ENCODE data around the gene AHNAK. TPM values are rescaled to one million over a fixed set of nuclear protein-coding genes. Genes with fewer than 3 reads are reported as not detected.
"Not testable (repeated sequence)": the region's sequence is repeated elsewhere in the genome, so short reads cannot be mapped to it uniquely, and the experiment has no call there.

AHNAK gene
- 141 and 188 TPM in 2 replicates for total RNA-seq (2014; rRNA removed; shearing (Covaris generic); ENCODE audit: low replicate concordance)

DNA sequence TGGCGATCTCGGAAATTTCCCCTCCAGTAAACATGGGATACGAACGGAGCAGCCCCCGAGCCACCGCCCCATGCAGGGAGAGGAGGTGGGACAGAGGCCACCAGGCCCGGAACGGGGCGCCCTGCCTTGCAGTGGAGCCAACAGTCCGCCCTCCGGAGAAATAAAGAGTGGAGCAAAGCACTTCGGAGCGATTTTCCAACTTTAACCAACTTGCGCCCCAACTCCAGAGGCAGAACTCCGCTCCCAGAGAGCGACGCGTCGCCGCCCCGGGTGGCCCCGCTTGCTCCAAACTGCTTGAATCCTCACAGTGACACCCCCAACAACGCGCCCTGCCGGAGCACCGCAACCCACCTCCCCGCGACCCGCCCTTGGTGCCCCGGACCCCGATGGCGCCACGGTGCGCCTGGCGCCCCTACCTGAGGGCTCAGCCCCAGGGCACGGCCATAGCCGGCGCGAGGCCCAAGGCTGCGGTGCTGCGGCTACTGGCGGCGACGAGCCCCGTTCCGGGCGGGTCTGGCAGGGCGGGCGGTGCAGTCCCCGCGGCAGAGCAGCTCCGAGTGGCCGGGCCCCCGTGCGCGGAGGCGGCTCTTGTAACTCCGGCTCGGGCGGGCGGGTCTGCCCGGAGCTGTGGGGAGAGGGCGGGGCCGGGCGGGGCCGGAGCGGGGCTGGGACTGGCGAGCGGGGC is at the start of gene AHNAK:
TSS of gene AHNAK (minus strand) at position 563 of the 685 bp plus-strand sequence. CDS start 10,708 bp downstream, outside the sequence.
- in situ Hi-C loops (cut with HindIII; ENCODE audit: low pct_unique_long_range_greater_than_20kb, low sequenced_read_pairs), result no loop called here
- DNase-seq (ENCODE audit: low read depth), result peak; percentile 51

- in situ Hi-C loops (cut with HindIII; ENCODE audit: low pct_unique_long_range_greater_than_20kb, low sequenced_read_pairs), result no loop called here
- no peak for DNase-seq (ENCODE audit: low read depth)
These were observed 48.5 kb upstream of the AHNAK start for GRCh38 chr11:62595124-62595523.

- in situ Hi-C loops (cut with HindIII; ENCODE audit: low pct_unique_long_range_greater_than_20kb, low sequenced_read_pairs), result no loop called here
- DNase-seq (ENCODE audit: low read depth), result no peak
These were observed 46.9 kb upstream of the AHNAK start for GRCh38 chr11:62593434-62594044.

GRCh38 chr11:62592989-62593421 is 46.4 kb upstream of the AHNAK start:
- DNase-seq (ENCODE audit: low read depth), result no peak
- in situ Hi-C loops (cut with HindIII; ENCODE audit: low pct_unique_long_range_greater_than_20kb, low sequenced_read_pairs), result no loop called here

DNA sequence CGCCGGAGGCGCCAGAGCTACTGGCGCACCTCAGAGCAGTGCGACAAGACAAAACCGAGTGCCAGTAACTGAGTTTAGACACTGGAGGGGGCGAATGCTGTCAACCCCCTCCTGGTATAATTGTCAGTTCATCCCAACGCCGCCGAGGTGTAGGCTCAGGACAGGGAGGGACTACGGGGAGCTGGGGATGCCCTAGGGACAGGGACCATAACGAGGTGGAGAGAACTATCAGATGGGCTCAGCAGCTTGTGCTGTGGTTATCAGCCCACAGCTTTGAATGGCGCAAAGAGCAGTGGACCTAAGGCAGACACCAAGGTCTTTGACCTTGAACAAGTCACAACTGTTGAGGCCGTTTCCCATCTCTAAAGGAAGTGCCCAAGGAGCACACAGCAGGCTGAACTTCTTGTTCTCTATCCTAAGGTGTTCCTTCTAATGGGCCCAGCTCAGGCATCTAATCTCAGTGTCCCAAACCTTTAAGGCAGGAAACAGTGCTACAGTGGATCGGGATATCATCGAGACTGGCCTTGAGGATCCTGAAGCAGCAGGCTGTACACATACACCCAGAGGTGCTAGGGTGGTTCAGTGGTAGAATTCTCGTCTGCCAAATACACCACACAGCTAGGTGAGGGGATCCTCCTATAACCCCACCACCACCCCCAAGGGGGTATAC is 45.7 kb upstream of the AHNAK start:
- in situ Hi-C loops (cut with HindIII; ENCODE audit: low pct_unique_long_range_greater_than_20kb, low sequenced_read_pairs), result no loop called here
- DNase-seq (ENCODE audit: low read depth), result no peak

- peak; percentile 97 for DNase-seq (ENCODE audit: low read depth)
- in situ Hi-C loops (cut with HindIII; ENCODE audit: low pct_unique_long_range_greater_than_20kb, low sequenced_read_pairs), result no loop called here
These were observed 45.0 kb upstream of the AHNAK start, which contains the start of gene TUT1 for GRCh38 chr11:62591448-62592145. TUT1 (minus strand) TSS chr11:62591523; CDS start chr11:62591485, 38 bp downstream.

- in situ Hi-C loops (cut with HindIII; ENCODE audit: low pct_unique_long_range_greater_than_20kb, low sequenced_read_pairs), result no loop called here
- peak; percentile 62 for DNase-seq (ENCODE audit: low read depth)
These were observed 42.5 kb upstream of the AHNAK start for GRCh38 chr11:62588966-62589637.

DNA sequence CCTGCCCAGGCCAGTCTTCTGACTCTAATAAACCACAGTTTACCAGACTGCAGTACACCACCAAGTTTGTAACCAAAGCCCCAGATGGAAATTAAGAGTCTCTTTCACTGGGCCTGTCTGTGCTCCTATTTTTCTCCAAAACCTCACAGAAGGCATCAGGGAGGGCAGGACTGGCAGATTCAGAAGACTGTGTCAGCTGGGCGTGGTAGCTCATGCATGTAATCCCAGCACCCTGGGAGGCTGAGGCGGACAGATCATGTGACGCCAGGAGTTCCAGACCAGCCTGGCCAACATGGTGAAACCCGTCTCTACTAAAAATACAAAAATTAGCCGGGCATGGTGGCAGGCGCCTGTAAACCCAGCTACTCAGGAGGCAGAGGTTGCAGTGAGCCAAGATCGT is 38.8 kb upstream of the AHNAK start:
- in situ Hi-C loops (cut with HindIII; ENCODE audit: low pct_unique_long_range_greater_than_20kb, low sequenced_read_pairs); DNase-seq (ENCODE audit: low read depth): not testable (repeated sequence)

DNA sequence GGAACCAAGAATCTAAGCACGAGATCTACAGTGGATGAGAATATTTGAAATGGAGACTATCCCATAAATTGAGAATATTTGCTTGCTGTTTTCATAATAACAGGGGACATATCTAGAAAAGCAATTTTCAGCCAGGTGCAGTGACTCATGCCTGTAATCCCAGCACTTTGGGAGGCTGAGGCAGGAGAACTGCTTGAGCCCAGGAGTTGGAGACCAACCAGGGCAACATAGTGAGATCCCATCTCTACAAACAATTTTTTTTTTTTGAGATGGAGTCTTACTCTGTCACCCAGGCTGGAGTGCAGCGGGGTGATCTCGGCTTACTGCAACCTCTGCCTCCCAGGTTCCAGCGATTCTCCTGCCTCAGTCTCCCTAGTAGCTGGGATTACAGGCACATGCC is 35.1 kb upstream of the AHNAK start:
- in situ Hi-C loops (cut with HindIII; ENCODE audit: low pct_unique_long_range_greater_than_20kb, low sequenced_read_pairs); DNase-seq (ENCODE audit: low read depth): not testable (repeated sequence)

DNA sequence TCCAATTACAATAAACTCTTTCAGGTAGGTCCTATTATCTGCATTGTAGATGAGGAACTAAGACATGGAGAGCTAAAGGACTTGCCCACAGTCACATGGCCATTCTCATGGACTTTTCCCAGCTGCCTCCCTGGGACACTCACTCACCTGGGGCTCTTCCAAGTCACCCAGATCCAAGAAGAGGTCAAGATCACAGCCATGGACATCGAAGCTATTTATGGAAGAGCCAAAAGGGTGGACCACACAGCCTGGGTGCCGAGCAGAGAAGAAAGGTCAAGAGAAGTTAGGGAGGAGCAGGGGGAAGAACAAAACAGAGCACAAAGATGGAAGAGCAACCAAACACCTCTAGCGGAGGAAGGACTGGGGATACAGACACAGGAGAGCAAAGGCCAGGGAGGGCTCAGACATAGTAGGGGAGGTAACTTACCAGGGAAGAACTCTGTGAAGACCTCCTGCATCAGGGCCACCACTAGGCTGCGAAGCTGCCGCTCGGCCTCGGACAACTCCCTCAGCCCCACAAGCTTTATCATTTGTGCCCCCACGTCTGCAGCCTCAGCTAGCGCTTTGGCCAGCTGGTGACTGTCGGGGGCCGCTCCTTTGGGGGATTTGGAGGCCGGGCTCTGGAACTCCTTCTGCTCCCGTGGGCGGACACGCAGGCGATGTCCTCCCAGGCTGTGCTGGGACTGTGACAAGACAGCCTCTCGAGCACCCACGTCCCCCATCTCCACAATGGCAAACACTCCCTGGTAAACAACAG is 34.5 kb upstream of the AHNAK start:
- in situ Hi-C loops (cut with HindIII; ENCODE audit: low pct_unique_long_range_greater_than_20kb, low sequenced_read_pairs), result no loop called here

GRCh38 chr11:62579252-62579651 is 32.6 kb upstream of the AHNAK start:
- no peak for DNase-seq (ENCODE audit: low read depth)
- in situ Hi-C loops (cut with HindIII; ENCODE audit: low pct_unique_long_range_greater_than_20kb, low sequenced_read_pairs), result no loop called here

More for the DNA sequence above, 34.5 kb upstream of the AHNAK start:
- no peak for DNase-seq (ENCODE audit: low read depth)

DNA sequence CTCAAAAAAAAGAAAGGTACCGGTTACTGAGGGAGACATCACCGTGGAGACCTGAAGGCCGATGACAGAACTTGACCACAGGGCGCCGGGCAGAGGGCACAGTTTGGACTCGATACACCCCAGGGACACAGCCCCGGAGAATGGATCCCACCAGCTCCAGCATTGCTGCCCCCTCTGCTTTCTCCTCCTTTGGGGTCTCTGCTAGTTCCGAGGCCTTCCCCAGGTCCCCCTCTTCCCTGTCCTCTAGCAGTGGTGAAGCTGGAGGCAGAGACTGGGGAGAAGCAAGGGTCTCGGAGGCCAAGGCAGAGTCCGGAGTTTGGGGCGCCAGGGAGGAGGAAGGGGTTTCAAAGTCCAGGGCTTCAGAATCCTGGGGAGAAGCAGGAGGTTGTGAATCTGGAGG is 31.9 kb upstream of the AHNAK start:
- in situ Hi-C loops (cut with HindIII; ENCODE audit: low pct_unique_long_range_greater_than_20kb, low sequenced_read_pairs), result no loop called here

GRCh38 chr11:62577046-62577714 is 30.6 kb upstream of the AHNAK start:
- in situ Hi-C loops (cut with HindIII; ENCODE audit: low pct_unique_long_range_greater_than_20kb, low sequenced_read_pairs), result no loop called here
- no peak for DNase-seq (ENCODE audit: low read depth)

More for the DNA sequence above, 31.9 kb upstream of the AHNAK start:
- DNase-seq (ENCODE audit: low read depth), result no peak

DNA sequence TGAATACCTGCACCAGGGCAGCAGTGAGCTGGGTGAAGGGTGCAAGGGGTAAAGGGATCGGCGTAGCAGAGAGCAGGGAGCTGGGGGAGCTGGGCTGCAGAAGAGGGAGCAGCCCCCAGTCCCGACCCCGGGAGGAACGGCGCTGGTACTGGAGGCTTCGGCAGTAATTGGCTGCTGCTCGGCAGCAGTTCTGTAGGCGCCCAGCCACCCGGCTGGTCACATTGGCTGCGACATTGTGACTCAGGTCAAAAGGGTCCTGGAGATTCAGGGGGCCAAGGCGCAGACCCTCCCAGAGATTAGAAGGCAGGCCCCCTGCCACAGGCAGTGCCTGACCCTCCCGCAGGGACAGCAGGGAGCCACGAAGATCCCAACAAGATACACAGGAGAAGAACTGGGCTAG is 29.2 kb upstream of the AHNAK start:
- no peak for DNase-seq (ENCODE audit: low read depth)
- in situ Hi-C loops (cut with HindIII; ENCODE audit: low pct_unique_long_range_greater_than_20kb, low sequenced_read_pairs), result no loop called here

DNA sequence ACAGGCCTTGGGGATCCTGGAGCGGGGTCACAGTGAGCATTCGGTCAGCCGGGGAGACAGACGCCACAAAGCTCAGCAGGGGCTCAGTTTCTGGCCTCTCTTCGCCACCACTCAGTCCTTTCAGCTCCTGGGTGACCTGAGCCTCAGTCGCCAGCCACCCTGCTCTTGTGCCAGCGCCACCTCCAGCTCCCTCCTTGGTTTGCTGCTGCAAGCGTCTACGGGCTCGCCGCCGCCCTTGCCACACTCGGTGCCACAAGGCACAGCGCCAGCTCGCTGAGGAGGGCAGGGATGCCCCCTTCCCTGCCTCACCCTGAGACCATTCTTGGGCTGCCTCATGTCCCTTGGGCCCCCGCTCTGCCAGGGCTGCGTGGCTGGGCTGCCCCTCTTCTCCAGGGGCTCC is 28.6 kb upstream of the AHNAK start:
- no peak for DNase-seq (ENCODE audit: low read depth)
- in situ Hi-C loops (cut with HindIII; ENCODE audit: low pct_unique_long_range_greater_than_20kb, low sequenced_read_pairs), result no loop called here

DNA sequence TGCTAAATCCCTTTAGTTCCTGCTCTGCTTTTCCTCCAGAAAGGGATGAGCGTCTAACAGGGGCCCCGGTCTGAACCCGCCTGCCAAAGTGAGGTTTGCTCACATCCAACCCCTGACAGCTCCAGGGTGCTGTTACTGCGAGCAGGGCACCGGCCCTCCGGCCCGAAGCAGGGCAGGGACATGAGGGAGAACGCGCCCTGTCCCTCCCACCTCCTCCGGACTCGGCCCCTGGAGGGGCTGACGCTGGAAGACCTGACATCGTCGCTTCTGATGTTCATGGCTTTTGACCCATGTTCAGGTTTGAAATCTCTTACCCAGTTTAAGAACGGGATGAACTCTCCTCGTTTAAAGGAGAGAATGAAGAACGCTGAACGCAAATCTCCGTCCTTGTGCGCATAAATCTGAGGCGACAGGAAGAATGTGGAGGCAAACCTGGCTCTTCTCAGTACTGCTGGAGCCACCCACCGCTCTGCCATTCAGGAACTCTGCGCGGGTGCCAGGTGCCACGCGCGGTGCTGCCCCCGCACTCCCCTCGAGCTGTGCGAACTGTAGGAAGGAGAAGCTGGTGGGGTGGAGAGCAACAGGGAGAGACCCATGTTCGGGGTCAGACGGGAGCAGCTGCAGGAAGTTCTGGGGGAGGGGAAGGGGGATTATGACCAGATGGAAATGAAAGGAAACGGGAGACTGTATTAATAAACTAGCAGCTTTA is 27.9 kb upstream of the AHNAK start:
- in situ Hi-C loops (cut with HindIII; ENCODE audit: low pct_unique_long_range_greater_than_20kb, low sequenced_read_pairs), result no loop called here
- peak; percentile 23 for DNase-seq (ENCODE audit: low read depth)

Measured in Caki2 (cell line).